Measurements from ENCODE around the gene ANKRD31. TPM values are rescaled to one million over a fixed set of nuclear protein-coding genes. Genes with fewer than 3 reads are reported as not detected.
"Not testable (repeated sequence)": the region's sequence is repeated elsewhere in the genome, so short reads cannot be mapped to it uniquely, and the experiment has no call there.

The ANKRD31 gene
- polyA plus RNA-seq, 1 experiment = 0.02 TPM

DNA sequence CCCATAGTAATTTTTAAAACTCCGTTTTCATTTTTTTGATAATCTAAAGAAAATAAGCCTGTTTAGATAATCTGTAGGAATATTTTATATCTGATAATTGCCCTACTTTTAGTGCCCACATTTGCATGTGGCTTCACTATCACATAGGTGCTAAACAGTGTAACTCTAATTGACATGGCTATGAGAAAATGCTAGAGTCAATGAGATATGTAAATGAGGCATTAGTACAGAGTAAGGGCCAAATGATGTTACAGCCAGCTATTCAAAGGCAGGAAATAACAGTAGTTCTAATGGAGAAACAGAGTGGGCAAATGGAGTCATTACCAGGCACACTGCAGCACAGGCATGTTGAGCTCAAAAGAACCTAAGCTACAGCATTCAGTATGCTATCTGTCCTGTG is 147.0 kb downstream of the ANKRD31 start:
- TF ChIP-seq, protein P1, sequence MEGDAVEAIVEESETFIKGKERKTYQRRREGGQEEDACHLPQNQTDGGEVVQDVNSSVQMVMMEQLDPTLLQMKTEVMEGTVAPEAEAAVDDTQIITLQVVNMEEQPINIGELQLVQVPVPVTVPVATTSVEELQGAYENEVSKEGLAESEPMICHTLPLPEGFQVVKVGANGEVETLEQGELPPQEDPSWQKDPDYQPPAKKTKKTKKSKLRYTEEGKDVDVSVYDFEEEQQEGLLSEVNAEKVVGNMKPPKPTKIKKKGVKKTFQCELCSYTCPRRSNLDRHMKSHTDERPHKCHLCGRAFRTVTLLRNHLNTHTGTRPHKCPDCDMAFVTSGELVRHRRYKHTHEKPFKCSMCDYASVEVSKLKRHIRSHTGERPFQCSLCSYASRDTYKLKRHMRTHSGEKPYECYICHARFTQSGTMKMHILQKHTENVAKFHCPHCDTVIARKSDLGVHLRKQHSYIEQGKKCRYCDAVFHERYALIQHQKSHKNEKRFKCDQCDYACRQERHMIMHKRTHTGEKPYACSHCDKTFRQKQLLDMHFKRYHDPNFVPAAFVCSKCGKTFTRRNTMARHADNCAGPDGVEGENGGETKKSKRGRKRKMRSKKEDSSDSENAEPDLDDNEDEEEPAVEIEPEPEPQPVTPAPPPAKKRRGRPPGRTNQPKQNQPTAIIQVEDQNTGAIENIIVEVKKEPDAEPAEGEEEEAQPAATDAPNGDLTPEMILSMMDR (IDR thresholded peaks at IDR 0.05; ENCODE audit: insufficient read depth, low read depth, low read length) = no peak
- Histone ChIP-seq H3K27me3 (ENCODE audit: control insufficient read depth, insufficient read depth, low read length) (no peaks in the 10 kb centered on the region; the same call in none of the 2 replicates), H3K4me3 (ENCODE audit: low read depth, low read length) (no peak overlapping the region), H3K36me3 (ENCODE audit: control insufficient read depth, insufficient read depth, low read length) (no peaks in the 10 kb centered on the region)
- POLR2A ChIA-PET = no interaction called here
- CTCF ChIA-PET = interaction anchor here (0.7 kb wide), 1 partner anchor 172 kb away, joined by 3 read pairs; no protein-coding TSS in a partner anchor
- DNase-seq (ENCODE audit: low read depth) = no peak

DNA sequence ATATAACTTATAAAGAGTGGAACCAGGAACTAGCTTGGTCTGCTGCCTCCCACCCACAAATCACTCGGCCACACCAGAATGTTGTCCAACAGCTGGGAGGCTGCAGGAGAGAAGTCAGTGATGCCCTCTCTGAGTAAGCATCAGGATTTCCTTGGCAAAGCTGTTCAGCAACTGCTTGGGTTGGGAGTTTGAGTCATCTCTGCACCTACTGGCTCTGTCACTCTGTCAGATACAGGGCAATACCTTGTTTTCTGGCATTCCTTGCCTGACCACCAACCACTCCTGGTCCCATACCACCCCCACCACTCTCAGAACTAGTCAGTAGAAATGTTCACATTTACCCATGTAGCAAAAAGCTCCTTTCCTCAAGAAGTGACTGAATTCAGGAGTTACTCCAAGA is 147.5 kb downstream of the ANKRD31 start:
- H3K36me3 ChIP-seq (ENCODE audit: control insufficient read depth, insufficient read depth, low read length) = no peaks in the 10 kb centered on the region
- POLR2A ChIA-PET = no interaction called here
- no peaks in the 10 kb centered on the region; the same call in none of the 2 replicates for H3K27me3 ChIP-seq (ENCODE audit: control insufficient read depth, insufficient read depth, low read length)
- TF ChIP-seq, protein P1 (IDR thresholded peaks at IDR 0.05; ENCODE audit: insufficient read depth, low read depth, low read length) = no peak
- CTCF ChIA-PET = no interaction called here
- no peak for DNase-seq (ENCODE audit: low read depth)
- H3K4me3 ChIP-seq (ENCODE audit: low read depth, low read length) = no peak overlapping the region

DNA sequence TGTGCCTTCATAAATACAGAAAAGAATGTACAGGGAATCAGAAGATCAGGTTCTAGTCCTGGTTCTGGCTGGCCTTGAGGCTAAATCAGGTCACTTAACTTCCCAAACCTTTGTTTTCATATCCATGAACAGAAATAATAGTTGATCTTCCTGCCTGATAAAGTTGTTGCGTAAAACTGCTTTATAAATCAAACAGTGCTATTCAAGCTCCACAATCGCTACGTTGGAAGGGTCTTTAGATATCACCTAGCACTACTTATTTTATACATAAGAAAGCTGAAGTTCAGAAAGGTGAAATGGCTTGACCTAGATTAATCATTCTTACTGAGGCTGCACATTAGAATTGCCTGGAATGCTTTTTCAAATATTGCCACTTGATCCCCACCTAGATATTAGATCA is 148.0 kb downstream of the ANKRD31 start:
- TF ChIP-seq, protein P1 (IDR thresholded peaks at IDR 0.05; ENCODE audit: insufficient read depth, low read depth, low read length) = no peak
- H3K27me3 ChIP-seq (ENCODE audit: control insufficient read depth, insufficient read depth, low read length) = no peaks in the 10 kb centered on the region; the same call in none of the 2 replicates
- no peaks in the 10 kb centered on the region for H3K36me3 ChIP-seq (ENCODE audit: control insufficient read depth, insufficient read depth, low read length)
- no peak overlapping the region for H3K4me3 ChIP-seq (ENCODE audit: low read depth, low read length)
- POLR2A ChIA-PET = no interaction called here
- CTCF ChIA-PET = no interaction called here
- no peak for DNase-seq (ENCODE audit: low read depth)

DNA sequence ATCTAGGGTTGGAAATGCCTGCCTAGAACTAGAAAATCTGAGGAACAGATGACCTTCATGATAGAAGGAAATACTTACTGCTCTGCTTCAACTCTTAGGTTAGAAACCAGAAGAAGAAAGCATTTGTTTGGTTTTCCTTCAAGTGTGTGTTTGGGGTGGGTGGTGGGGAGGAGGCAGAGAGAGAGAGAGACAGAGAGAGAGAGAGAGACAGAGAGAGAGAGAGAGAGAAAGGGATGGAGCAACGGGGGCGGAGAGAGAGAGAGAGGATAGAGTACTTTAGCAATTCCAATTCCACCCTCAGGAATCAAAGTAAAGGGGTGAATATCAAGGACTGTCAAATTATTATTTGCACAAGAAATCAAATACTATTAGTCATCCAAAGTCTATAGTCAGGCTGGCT is 155.2 kb downstream of the ANKRD31 start:
- POLR2A ChIA-PET = no interaction called here
- H3K36me3 ChIP-seq (ENCODE audit: control insufficient read depth, insufficient read depth, low read length) = no peaks in the 10 kb centered on the region
- TF ChIP-seq, protein P1 (IDR thresholded peaks at IDR 0.05; ENCODE audit: insufficient read depth, low read depth, low read length) = no peak
- no peaks in the 10 kb centered on the region for H3K27me3 ChIP-seq (ENCODE audit: control insufficient read depth, insufficient read depth, low read length)
- no peak overlapping the region for H3K4me3 ChIP-seq (ENCODE audit: low read depth, low read length)
- CTCF ChIA-PET = no interaction called here
- DNase-seq (ENCODE audit: low read depth) = no peak

DNA sequence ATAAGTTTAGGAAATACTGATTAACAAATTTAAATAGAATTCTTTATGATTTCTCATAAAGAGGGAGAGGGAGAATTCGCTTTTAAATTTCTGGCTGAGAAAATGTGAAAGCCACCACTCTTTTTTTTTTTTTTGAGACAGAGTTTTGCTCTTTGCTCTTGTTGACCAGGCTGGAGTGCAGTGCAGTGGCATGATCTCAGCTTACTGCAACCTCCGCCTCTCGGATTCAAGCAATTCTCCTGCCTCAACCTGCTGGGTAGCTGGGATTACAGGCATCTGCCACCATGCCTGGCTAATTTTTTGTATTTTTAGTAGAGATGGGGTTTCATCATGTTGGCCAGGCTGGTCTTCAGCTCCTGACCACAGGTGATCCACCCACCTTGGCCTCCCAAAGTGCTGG is 157.3 kb downstream of the ANKRD31 start:
- H3K4me3 ChIP-seq (ENCODE audit: low read depth, low read length); DNase-seq (ENCODE audit: low read depth); H3K27me3 ChIP-seq (ENCODE audit: control insufficient read depth, insufficient read depth, low read length); H3K36me3 ChIP-seq (ENCODE audit: control insufficient read depth, insufficient read depth, low read length); CTCF ChIA-PET; POLR2A ChIA-PET: not testable (repeated sequence)

DNA sequence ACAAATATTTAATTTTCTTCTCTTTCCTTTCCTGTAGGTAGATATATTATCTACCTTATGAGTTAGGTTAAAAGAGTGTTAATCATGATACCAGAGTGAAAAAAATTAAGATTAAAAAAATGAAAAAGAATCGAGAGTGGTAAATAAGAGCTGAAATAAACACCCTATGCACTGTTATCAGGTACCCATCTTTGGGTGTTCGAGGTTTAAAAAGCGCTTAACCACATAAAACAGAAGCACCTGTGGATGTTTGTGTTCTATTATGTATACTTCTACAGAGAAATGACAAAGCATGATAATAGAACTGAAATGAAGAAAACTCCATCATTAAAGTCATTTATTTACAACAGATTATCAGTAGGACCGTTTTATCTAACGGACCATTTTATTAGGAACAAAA is 158.7 kb downstream of the ANKRD31 start:
- ChIA-PET POLR2A (no interaction called here), CTCF (interaction anchor here (1.0 kb wide), 1 partner anchor 156 kb away, joined by 3 read pairs; no protein-coding TSS in a partner anchor)
- H3K36me3 ChIP-seq (ENCODE audit: control insufficient read depth, insufficient read depth, low read length) = no peaks in the 10 kb centered on the region
- no peaks in the 10 kb centered on the region for H3K27me3 ChIP-seq (ENCODE audit: control insufficient read depth, insufficient read depth, low read length)
- TF ChIP-seq, protein P1 (IDR thresholded peaks at IDR 0.05; ENCODE audit: insufficient read depth, low read depth, low read length) = no peak
- DNase-seq (ENCODE audit: low read depth) = no peak
- H3K4me3 ChIP-seq (ENCODE audit: low read depth, low read length) = no peak overlapping the region

Measured in BJ (cell line).